IPS DF 19.7 (cell line): ENCODE results near the gene EEF1A2.

ENCODE experiments used
- DNase-seq: peaks from one replicate; pipeline ENCODE4 v3.0.0-alpha.2; 2013; ENCODE audit warnings: low read depth, low spot score

The EEF1A2 gene

GRCh38 chr20:63536997-63537524, 38.2 kb upstream of the EEF1A2 start, which contains the start of gene PTK6:
TSS of gene PTK6 (minus strand) at chr20:63537376. CDS start at chr20:63537314, 62 bp downstream.
- DNase-seq = no peak

GRCh38 chr20:63536241-63536977, 37.5 kb upstream of the EEF1A2 start:
- DNase-seq = no peak

GRCh38 chr20:63534831-63535651, 36.2 kb upstream of the EEF1A2 start:
- DNase-seq = no peak

GRCh38 chr20:63534427-63534830, 35.5 kb upstream of the EEF1A2 start:
- DNase-seq = no peak

- no peak for DNase-seq
These were observed 35.0 kb upstream of the EEF1A2 start for GRCh38 chr20:63533871-63534393.

GRCh38 chr20:63533388-63533787, 34.5 kb upstream of the EEF1A2 start:
- DNase-seq = no peak

GRCh38 chr20:63532449-63532971, 33.6 kb upstream of the EEF1A2 start:
- no peak for DNase-seq

GRCh38 chr20:63531686-63532448, 33.0 kb upstream of the EEF1A2 start:
- DNase-seq = no peak

- DNase-seq = no peak
These were observed 31.9 kb upstream of the EEF1A2 start for GRCh38 chr20:63530788-63531160.

- DNase-seq = no peak
These were observed 31.2 kb upstream of the EEF1A2 start for GRCh38 chr20:63529861-63530787.

GRCh38 chr20:63529180-63529860, 30.4 kb upstream of the EEF1A2 start:
- DNase-seq = no peak

- no peak for DNase-seq
These were observed 28.3 kb upstream of the EEF1A2 start for GRCh38 chr20:63527184-63527583.

- no peak for DNase-seq
These were observed 27.1 kb upstream of the EEF1A2 start for GRCh38 chr20:63525971-63526370.

GRCh38 chr20:63525185-63525584, 26.3 kb upstream of the EEF1A2 start:
- no peak for DNase-seq

- no peak for DNase-seq
These were observed 24.2 kb upstream of the EEF1A2 start for GRCh38 chr20:63522981-63523611.

- DNase-seq = no peak
These were observed 23.4 kb upstream of the EEF1A2 start for GRCh38 chr20:63522091-63522868.

GRCh38 chr20:63521602-63522001, 22.7 kb upstream of the EEF1A2 start:
- DNase-seq = no peak

GRCh38 chr20:63520934-63521601, 22.2 kb upstream of the EEF1A2 start:
- no peak for DNase-seq
